Measurements from ENCODE around the gene PDK2. TPM values are rescaled to one million over a fixed set of nuclear protein-coding genes. Genes with fewer than 3 reads are reported as not detected.

The PDK2 gene
- total RNA-seq (2014; rRNA removed; shearing (Covaris generic); ENCODE audit: low replicate concordance), result 17.8 and 58.4 TPM in 2 replicates

GRCh38 chr17:50094753-50095619 lies at the start of gene PDK2:
PDK2 (plus strand) TSS chr17:50095351; CDS start chr17:50095436, 85 bp downstream.
- DNase-seq (ENCODE audit: low read depth), result peak; percentile 95
- in situ Hi-C loops (cut with HindIII; ENCODE audit: low pct_unique_long_range_greater_than_20kb, low sequenced_read_pairs), result no loop called here

GRCh38 chr17:50046179-50046578 lies 49.0 kb upstream of the PDK2 start:
- DNase-seq (ENCODE audit: low read depth), result no peak
- in situ Hi-C loops (cut with HindIII; ENCODE audit: low pct_unique_long_range_greater_than_20kb, low sequenced_read_pairs), result no loop called here

- in situ Hi-C loops (cut with HindIII; ENCODE audit: low pct_unique_long_range_greater_than_20kb, low sequenced_read_pairs), result no loop called here
- no peak for DNase-seq (ENCODE audit: low read depth)
Measured at GRCh38 chr17:50046667-50047066, 48.5 kb upstream of the PDK2 start.

- DNase-seq (ENCODE audit: low read depth), result no peak
- in situ Hi-C loops (cut with HindIII; ENCODE audit: low pct_unique_long_range_greater_than_20kb, low sequenced_read_pairs), result no loop called here
Measured at GRCh38 chr17:50047083-50047482, 48.1 kb upstream of the PDK2 start.

- DNase-seq (ENCODE audit: low read depth), result peak; percentile 95
- in situ Hi-C loops (cut with HindIII; ENCODE audit: low pct_unique_long_range_greater_than_20kb, low sequenced_read_pairs), result no loop called here
Measured at GRCh38 chr17:50047488-50048126, 47.5 kb upstream of the PDK2 start.

- no peak for DNase-seq (ENCODE audit: low read depth)
- in situ Hi-C loops (cut with HindIII; ENCODE audit: low pct_unique_long_range_greater_than_20kb, low sequenced_read_pairs), result no loop called here
Measured at GRCh38 chr17:50048146-50048720, 46.9 kb upstream of the PDK2 start.

- no peak for DNase-seq (ENCODE audit: low read depth)
- in situ Hi-C loops (cut with HindIII; ENCODE audit: low pct_unique_long_range_greater_than_20kb, low sequenced_read_pairs), result no loop called here
Measured at GRCh38 chr17:50048988-50049387, 46.2 kb upstream of the PDK2 start.

- in situ Hi-C loops (cut with HindIII; ENCODE audit: low pct_unique_long_range_greater_than_20kb, low sequenced_read_pairs), result no loop called here
- peak; percentile 74 for DNase-seq (ENCODE audit: low read depth)
Measured at GRCh38 chr17:50049636-50050035, 45.5 kb upstream of the PDK2 start.

- in situ Hi-C loops (cut with HindIII; ENCODE audit: low pct_unique_long_range_greater_than_20kb, low sequenced_read_pairs), result no loop called here
- no peak for DNase-seq (ENCODE audit: low read depth)
Measured at GRCh38 chr17:50050431-50051032, 44.6 kb upstream of the PDK2 start.

- in situ Hi-C loops (cut with HindIII; ENCODE audit: low pct_unique_long_range_greater_than_20kb, low sequenced_read_pairs), result no loop called here
Measured at GRCh38 chr17:50051082-50051576, 44.0 kb upstream of the PDK2 start.

GRCh38 chr17:50051606-50052005 lies 43.5 kb upstream of the PDK2 start:
- in situ Hi-C loops (cut with HindIII; ENCODE audit: low pct_unique_long_range_greater_than_20kb, low sequenced_read_pairs), result no loop called here
- DNase-seq (ENCODE audit: low read depth), result no peak

More at GRCh38 chr17:50051082-50051576, 44.0 kb upstream of the PDK2 start:
- peak; percentile 92 for DNase-seq (ENCODE audit: low read depth)

GRCh38 chr17:50052241-50052796 lies 42.8 kb upstream of the PDK2 start:
- in situ Hi-C loops (cut with HindIII; ENCODE audit: low pct_unique_long_range_greater_than_20kb, low sequenced_read_pairs), result no loop called here
- DNase-seq (ENCODE audit: low read depth), result no peak

- no peak for DNase-seq (ENCODE audit: low read depth)
- in situ Hi-C loops (cut with HindIII; ENCODE audit: low pct_unique_long_range_greater_than_20kb, low sequenced_read_pairs), result no loop called here
Measured at GRCh38 chr17:50052822-50053653, 42.1 kb upstream of the PDK2 start.

GRCh38 chr17:50053654-50053960 lies 41.5 kb upstream of the PDK2 start:
- no peak for DNase-seq (ENCODE audit: low read depth)
- in situ Hi-C loops (cut with HindIII; ENCODE audit: low pct_unique_long_range_greater_than_20kb, low sequenced_read_pairs), result no loop called here

- in situ Hi-C loops (cut with HindIII; ENCODE audit: low pct_unique_long_range_greater_than_20kb, low sequenced_read_pairs), result no loop called here
- DNase-seq (ENCODE audit: low read depth), result peak; percentile 78
Measured at GRCh38 chr17:50055055-50055425, 40.1 kb upstream of the PDK2 start.

GRCh38 chr17:50055426-50056216 lies 39.5 kb upstream of the PDK2 start, which contains the start of gene ITGA3:
ITGA3 (plus strand) TSS chr17:50056110; CDS start chr17:50056440, 330 bp downstream.
- in situ Hi-C loops (cut with HindIII; ENCODE audit: low pct_unique_long_range_greater_than_20kb, low sequenced_read_pairs), result no loop called here
- DNase-seq (ENCODE audit: low read depth), result peak; percentile 99

All from Caki2 (cell line).